ENCODE measurements around the gene UNC93A.
"Not testable (repeated sequence)": the region's sequence is repeated elsewhere in the genome, so short reads cannot be mapped to it uniquely, and the experiment has no call there.

Gene UNC93A

GRCh38 chr6:167308207-167308606 is 17.1 kb downstream of the UNC93A start:
- in situ Hi-C loops (cut with HindIII; ENCODE audit: low pct_ligation_motif_present, low sequenced_read_pairs) = no loop called here
- no peak for DNase-seq

GRCh38 chr6:167309355-167310192 is 18.5 kb downstream of the UNC93A start:
- H3K27me3 ChIP-seq (replicated peaks); H3K27ac ChIP-seq; DNase-seq; in situ Hi-C loops (cut with HindIII; ENCODE audit: low pct_ligation_motif_present, low sequenced_read_pairs); H3K4me3 ChIP-seq (ENCODE audit: low read depth, low read length); H3K36me3 ChIP-seq (replicated peaks): not testable (repeated sequence)

More at GRCh38 chr6:167308207-167308606, 17.1 kb downstream of the UNC93A start:
- H3K27me3 ChIP-seq (replicated peaks) = no peaks in the 10 kb centered on the region
- no peaks in the 10 kb centered on the region for H3K36me3 ChIP-seq (replicated peaks)
- no peak overlapping the region for H3K27ac ChIP-seq
- TF ChIP-seq, protein P1, sequence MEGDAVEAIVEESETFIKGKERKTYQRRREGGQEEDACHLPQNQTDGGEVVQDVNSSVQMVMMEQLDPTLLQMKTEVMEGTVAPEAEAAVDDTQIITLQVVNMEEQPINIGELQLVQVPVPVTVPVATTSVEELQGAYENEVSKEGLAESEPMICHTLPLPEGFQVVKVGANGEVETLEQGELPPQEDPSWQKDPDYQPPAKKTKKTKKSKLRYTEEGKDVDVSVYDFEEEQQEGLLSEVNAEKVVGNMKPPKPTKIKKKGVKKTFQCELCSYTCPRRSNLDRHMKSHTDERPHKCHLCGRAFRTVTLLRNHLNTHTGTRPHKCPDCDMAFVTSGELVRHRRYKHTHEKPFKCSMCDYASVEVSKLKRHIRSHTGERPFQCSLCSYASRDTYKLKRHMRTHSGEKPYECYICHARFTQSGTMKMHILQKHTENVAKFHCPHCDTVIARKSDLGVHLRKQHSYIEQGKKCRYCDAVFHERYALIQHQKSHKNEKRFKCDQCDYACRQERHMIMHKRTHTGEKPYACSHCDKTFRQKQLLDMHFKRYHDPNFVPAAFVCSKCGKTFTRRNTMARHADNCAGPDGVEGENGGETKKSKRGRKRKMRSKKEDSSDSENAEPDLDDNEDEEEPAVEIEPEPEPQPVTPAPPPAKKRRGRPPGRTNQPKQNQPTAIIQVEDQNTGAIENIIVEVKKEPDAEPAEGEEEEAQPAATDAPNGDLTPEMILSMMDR (IDR thresholded peaks at IDR 0.05; ENCODE audit: low read depth, low read length, missing control alignments) = no peak
- no peak overlapping the region for H3K4me3 ChIP-seq (ENCODE audit: low read depth, low read length)

GRCh38 chr6:167311286-167311685 is 20.2 kb downstream of the UNC93A start:
- no peak for DNase-seq
- no peaks in the 10 kb centered on the region for H3K27me3 ChIP-seq (replicated peaks)
- TF ChIP-seq, protein P1 (IDR thresholded peaks at IDR 0.05; ENCODE audit: low read depth, low read length, missing control alignments) = no peak
- no peak overlapping the region for H3K4me3 ChIP-seq (ENCODE audit: low read depth, low read length)
- in situ Hi-C loops (cut with HindIII; ENCODE audit: low pct_ligation_motif_present, low sequenced_read_pairs) = no loop called here
- no peaks in the 10 kb centered on the region for H3K36me3 ChIP-seq (replicated peaks)
- H3K27ac ChIP-seq = no peak overlapping the region

DNA sequence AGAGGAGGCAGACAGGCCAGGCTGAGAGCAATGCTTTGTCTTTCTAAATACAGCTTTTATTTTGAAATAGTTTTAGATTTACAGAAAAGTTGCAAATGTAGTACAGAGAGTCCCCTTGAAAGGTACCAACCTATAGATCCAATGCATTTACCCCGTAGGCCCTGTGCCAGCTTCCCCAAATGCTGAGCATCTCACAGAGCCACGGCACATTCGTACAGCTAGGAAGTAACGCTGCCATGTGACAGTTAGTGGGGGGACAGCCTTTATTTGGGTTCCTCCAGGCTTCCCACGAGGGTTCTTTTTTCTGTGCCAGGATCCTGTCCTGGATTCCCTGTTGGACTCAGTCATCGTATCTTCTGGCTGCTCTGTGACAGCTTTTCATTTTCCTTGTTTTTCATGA is 20.6 kb downstream of the UNC93A start:
- H3K4me3 ChIP-seq (ENCODE audit: low read depth, low read length); DNase-seq; H3K36me3 ChIP-seq (replicated peaks); H3K27me3 ChIP-seq (replicated peaks); in situ Hi-C loops (cut with HindIII; ENCODE audit: low pct_ligation_motif_present, low sequenced_read_pairs); H3K27ac ChIP-seq: not testable (repeated sequence)

GRCh38 chr6:167314180-167314821 is 23.2 kb downstream of the UNC93A start:
- in situ Hi-C loops (cut with HindIII; ENCODE audit: low pct_ligation_motif_present, low sequenced_read_pairs) = no loop called here
- TF ChIP-seq, protein P1 (IDR thresholded peaks at IDR 0.05; ENCODE audit: low read depth, low read length, missing control alignments) = no peak
- Histone ChIP-seq H3K27me3 (replicated peaks) (no peaks in the 10 kb centered on the region), H3K27ac (no peak overlapping the region), H3K36me3 (replicated peaks) (no peaks in the 10 kb centered on the region), H3K4me3 (ENCODE audit: low read depth, low read length) (no peak overlapping the region)
- DNase-seq = no peak

DNA sequence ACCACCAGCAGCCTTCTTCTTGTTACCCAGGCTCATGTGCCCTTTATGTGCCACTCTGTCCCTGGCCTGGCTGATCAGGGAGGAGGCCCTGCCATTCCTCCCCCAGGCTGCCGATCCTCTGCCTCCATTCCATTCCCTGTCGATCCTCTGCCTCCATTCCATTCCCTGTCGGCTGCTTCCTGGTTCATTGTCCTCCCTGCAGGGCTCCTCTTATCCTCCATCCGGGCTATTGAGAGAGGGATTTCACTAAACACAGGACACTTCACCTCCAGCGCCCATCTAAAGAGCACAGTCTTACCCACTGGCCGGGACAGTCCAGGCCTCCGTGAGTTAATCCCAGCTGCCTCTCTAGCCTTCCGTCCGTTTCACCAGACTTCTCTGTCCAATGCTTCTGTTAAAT is 26.1 kb downstream of the UNC93A start:
- no peaks in the 10 kb centered on the region for H3K27me3 ChIP-seq (replicated peaks)
- TF ChIP-seq, protein P1 (IDR thresholded peaks at IDR 0.05; ENCODE audit: low read depth, low read length, missing control alignments) = no peak
- no peaks in the 10 kb centered on the region for H3K36me3 ChIP-seq (replicated peaks)
- in situ Hi-C loops (cut with HindIII; ENCODE audit: low pct_ligation_motif_present, low sequenced_read_pairs) = no loop called here
- DNase-seq = no peak
- no peak overlapping the region for H3K4me3 ChIP-seq (ENCODE audit: low read depth, low read length)
- no peak overlapping the region for H3K27ac ChIP-seq

GRCh38 chr6:167318354-167318753 is 27.2 kb downstream of the UNC93A start:
- DNase-seq; H3K27me3 ChIP-seq (replicated peaks); H3K4me3 ChIP-seq (ENCODE audit: low read depth, low read length); H3K36me3 ChIP-seq (replicated peaks); in situ Hi-C loops (cut with HindIII; ENCODE audit: low pct_ligation_motif_present, low sequenced_read_pairs); H3K27ac ChIP-seq: not testable (repeated sequence)

GRCh38 chr6:167318856-167319255 is 27.7 kb downstream of the UNC93A start:
- H3K27ac ChIP-seq; H3K4me3 ChIP-seq (ENCODE audit: low read depth, low read length); in situ Hi-C loops (cut with HindIII; ENCODE audit: low pct_ligation_motif_present, low sequenced_read_pairs); H3K27me3 ChIP-seq (replicated peaks); H3K36me3 ChIP-seq (replicated peaks); DNase-seq: not testable (repeated sequence)

DNA sequence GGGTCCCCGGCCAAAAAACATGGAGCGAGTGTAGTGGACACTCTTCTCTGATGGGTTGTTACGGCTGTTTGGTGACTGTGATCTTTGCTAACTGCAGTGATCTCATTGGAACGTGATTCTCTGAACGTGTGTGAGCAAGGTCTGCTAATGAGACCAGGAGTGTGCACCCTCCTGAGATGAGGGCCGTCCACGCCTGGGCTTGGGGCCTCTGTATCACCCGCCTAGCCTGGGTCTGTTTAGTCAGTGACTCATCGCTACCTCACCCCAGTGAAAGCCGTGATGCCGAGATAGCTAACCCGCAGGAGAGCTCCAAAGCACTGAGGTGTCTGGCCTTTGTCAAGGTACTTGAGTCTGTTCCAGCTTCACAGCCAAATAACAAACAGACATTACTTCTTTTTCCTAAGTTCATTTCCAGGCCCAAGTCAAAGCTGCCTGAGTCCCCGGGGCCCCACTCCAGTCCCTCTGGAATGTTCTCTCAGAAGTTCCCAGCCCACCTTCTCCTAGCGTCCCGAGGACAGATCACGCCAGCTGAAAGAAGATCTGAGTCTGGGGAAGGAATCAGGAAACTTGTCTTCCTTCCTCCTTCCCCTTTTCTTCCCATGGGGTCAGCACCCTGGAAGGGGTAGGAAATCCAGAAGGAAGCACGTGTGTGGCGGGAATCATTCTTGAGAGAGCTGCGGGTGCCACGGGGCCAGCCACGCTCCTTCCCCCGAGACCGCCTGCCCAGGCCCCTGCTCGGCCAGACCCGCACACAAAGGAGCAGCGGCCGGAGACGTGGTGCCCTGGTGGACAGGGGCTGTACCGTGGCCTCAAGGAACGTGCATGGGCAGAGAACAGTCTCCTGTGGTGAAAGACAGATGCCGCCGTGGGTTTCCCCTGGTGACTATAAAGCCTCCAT is 29.0 kb downstream of the UNC93A start:
- H3K36me3 ChIP-seq (replicated peaks); H3K4me3 ChIP-seq (ENCODE audit: low read depth, low read length); in situ Hi-C loops (cut with HindIII; ENCODE audit: low pct_ligation_motif_present, low sequenced_read_pairs); H3K27me3 ChIP-seq (replicated peaks); DNase-seq; H3K27ac ChIP-seq: not testable (repeated sequence)

GRCh38 chr6:167320754-167321056 is 29.6 kb downstream of the UNC93A start:
- DNase-seq; H3K27me3 ChIP-seq (replicated peaks); H3K36me3 ChIP-seq (replicated peaks); H3K27ac ChIP-seq; H3K4me3 ChIP-seq (ENCODE audit: low read depth, low read length); in situ Hi-C loops (cut with HindIII; ENCODE audit: low pct_ligation_motif_present, low sequenced_read_pairs): not testable (repeated sequence)

Measured in brain microvascular endothelial cell (primary cell).